CD4-positive, alpha-beta T cell treated with Interleukin-12 subunit alpha and Interleukin-12 subunit beta, for 1 hour (primary cell): ENCODE results near the gene DOCK11.
"Not testable (repeated sequence)": the region's sequence is repeated elsewhere in the genome, so short reads cannot be mapped to it uniquely, and the experiment has no call there.

Experiments
- DNase-seq: peaks from one replicate; pipeline ENCODE4 v3.0.0-alpha.2; 2020

DOCK11 gene

GRCh38 chrX:118495061-118495921, at the start of gene DOCK11:
Gene DOCK11, plus strand, starts transcription at chrX:118495815. Its CDS starts 157 bp downstream, at chrX:118495972.
- DNase-seq, result peak; percentile 87

DNA sequence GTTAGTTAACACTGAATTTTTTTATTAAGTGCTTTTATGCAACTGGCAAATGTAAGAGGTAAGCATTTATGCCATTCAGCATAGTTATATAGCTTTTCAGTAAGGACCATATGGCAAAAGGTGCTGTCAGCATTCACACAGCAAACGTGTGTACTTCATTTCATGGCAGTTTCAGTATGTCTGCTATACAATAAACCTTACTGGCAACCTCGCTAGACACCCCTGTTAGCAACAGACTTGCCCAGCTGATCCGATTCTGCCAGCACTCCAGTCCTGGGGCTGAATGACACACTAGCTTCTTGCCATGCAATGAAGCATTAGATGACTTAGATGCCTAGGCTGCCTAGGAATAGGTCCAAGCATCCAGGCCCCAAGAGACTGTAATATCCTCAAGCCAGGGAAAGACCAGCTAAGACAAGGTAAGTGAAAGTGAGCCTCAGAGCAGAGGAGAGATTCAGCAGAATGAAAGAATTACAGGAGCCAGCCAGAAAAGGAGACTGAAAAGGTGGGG, 47.3 kb upstream of the DOCK11 start:
- DNase-seq, result no peak

DNA sequence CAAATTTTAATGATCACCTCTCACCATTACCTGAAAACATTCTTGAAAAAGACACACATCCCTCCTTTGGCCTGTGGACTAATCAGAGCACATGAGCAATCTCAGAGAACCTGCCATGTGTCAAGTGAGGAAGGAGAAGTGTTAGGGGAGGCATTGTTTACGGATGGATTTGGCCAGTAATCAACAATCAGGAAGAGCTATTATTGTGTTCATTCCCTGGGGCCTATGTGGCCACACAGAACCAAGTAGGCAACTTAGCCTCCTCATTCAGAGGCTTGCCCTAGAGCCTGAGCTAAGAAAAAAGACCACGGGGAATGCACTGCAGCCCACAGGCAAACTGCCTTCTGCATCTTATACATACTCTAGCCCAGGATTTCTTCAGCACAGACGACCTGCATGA, 40.6 kb upstream of the DOCK11 start:
- no peak for DNase-seq

- peak; percentile 48 for DNase-seq
Measured at GRCh38 chrX:118459494-118459893, 36.1 kb upstream of the DOCK11 start.

DNA sequence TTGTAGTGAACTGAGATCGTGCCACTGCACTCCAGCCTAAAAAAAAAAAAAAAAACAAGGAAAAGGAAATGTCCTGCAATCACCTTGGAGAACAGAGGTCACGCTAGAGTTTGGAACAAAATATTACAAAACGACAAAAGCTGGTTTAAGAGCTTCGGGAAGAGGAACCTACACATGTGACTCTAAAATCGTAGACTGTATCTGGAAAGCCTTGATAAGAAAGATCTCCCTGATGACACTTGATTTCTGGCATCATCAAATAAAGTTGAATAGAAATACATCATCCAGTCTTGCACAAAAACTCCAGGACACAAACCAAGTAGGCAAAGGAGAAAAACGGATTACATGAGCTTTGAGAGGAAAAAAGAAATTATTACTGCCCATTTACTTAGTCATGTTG, 31.1 kb upstream of the DOCK11 start:
- DNase-seq, result no peak

- DNase-seq, result no peak
Measured at GRCh38 chrX:118468122-118468521, 27.5 kb upstream of the DOCK11 start.

DNA sequence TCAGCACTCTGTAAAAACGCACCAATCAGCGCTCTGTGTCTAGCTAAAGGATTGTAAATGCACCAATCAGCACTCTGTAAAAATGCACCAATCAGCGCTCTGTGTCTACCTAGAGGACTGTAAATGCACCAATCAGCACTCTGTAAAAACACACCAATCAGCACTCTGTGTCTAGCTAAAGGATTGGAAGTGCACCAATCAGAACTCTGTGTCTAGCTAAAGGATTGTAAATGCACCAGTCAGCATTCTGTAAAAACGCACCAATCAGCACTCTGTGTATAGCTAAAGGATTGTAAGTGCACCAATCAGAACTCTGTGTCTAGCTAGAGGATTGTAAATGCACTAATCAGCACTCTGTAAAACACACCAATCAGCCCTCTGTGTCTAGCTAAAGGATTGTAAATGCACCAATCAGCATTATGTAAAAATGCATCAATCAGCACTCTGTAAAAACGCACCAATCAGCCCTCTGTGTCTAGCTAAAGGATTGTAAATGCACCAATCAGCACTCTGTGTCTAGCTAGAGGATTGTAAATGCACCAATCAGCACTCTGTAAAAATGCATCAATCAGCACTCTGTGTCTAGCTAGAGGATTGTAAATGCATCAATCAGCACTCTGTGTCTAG, 24.8 kb upstream of the DOCK11 start:
- not testable (repeated sequence) for DNase-seq

DNA sequence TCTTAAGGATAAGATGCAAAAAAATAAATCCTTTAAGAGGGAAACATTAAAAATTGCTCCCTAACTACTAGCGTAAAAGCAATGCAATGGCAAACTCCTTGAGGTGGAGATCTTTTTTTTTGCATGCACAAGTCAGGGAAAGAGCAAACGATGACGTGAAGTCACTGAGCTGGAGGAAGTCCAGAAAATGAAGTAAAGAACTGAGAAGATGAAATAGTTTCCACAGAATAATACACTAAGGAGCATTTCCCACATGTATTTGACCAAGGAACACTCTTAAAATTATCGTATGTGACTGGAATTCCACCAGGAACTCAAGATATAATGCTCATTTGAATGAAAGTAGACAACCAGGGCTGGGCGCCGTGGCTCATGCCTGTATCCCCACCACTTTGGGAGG, 21.0 kb upstream of the DOCK11 start:
- no peak for DNase-seq

DNA sequence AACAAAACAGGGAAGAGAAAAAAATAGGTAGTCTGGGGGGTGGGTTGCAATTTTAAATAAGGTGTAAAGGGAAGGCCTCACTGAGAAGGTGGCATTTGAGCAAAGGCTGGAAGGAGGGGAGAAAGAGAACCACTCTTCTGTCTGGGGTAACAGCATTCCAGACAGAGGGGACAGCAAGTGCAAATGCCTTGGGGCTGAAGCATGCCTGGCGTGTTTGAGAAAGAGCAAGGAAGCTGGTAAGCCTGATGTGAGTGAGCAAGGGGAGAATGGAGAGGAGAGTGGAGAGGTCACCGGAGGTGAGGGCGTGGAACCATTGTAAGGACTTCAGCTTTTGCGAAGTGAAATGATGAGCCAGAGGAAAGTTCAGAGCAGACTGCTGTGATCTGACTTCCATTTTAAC, 19.7 kb upstream of the DOCK11 start:
- DNase-seq, result no peak

DNA sequence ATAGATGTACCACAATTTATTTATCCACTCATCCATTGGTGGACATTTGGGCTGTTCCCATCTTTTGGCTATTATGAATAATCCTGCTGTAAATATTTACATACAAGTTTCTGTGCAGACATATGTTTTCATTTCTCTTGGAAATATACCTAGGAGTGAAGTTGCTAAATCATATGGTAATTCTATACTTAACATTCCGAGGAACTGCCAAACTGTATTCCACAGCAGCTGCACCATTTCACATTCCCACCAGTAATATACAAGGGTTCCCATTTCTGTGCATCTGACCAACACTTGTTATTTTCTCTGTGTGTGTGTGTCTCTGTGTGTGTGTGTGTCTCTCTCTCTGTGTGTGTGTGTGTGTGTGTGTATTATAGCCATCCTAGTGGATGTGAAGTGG, 15.4 kb upstream of the DOCK11 start:
- no peak for DNase-seq

GRCh38 chrX:118482384-118482783, 13.2 kb upstream of the DOCK11 start:
- DNase-seq, result not testable (repeated sequence)

DNA sequence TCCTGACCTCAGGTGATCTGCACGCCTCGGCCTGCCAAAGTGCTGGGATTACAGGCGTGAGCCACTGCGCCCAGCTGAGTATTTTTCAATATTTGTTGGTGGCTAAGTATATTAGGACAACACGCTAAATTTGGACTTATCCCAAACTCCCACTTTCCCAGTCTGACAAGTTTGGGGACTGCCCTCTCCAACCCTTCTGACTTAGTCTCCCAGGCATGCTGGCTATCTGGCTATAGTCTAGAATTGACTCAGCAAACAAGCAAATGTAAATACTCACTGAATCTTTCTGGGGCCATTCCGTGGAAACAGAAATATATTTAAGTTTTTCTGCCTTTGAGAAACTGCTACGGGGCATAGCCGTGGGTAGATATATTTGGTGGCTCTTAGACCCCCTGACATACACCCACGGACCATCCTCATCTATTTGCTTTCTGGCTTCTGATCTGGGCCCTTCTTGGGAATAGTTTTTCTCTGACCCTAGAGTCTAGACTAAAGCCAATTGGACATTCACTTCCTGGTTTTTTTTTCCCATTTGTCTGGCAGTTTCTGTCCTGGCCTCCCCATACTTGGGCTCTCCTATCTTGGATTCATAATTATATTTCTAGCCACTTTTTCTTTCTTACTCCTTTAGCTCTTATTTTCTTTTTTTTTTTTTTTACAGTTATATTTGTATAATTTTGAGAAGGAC, 11.3 kb upstream of the DOCK11 start:
- no peak for DNase-seq

DNA sequence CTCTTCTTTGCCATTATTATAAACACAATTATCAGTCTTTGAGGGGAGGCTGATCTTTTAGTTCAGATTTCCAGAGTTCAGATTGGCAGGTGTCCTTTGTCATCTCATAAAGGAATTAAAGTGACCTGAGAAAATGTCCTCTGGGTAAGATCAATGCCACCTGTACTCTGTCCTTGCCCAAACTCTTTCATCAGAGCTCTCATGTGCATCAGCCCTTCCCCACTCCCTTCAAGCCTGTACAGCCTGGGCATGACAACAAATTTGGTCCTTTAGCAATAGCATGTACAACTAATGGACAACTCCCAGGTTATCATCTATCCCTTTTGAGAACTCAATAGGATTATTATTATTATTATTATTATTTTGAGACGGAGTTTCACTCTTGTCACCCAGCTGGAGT, 8.9 kb upstream of the DOCK11 start:
- not testable (repeated sequence) for DNase-seq

- DNase-seq, result no peak
Measured at GRCh38 chrX:118493016-118493415, 2.6 kb upstream of the DOCK11 start.

DNA sequence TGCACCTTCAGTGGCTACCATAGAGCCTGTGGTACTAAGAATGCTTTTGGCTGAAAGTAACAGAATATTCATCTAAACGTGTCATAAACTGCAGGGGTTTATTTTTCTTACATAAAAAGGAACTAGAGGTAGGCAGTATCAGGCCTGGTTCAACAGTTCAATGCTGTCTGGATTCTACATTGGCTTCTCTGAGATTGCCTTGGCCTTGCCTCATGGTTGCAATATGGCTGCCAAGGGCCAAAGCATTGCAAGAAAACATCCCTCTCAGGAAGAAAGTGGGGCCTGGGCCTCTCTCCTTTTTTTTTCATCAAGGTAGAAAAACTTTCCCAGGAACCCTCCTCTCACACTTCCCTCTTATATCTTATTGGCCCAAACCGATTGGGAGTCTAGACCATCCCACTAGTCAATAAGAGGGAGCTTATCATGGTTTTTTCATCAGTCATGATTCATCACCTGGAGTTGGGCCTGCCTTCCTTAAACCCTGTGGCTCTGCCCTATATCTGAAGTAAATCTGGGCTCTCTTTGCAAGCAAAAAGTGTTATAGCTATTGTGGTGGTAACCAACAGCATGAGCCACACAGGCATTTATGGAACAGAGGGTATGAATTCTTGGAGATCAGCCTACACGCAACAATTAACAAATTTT, 1.8 kb upstream of the DOCK11 start:
- DNase-seq, result no peak

DNA sequence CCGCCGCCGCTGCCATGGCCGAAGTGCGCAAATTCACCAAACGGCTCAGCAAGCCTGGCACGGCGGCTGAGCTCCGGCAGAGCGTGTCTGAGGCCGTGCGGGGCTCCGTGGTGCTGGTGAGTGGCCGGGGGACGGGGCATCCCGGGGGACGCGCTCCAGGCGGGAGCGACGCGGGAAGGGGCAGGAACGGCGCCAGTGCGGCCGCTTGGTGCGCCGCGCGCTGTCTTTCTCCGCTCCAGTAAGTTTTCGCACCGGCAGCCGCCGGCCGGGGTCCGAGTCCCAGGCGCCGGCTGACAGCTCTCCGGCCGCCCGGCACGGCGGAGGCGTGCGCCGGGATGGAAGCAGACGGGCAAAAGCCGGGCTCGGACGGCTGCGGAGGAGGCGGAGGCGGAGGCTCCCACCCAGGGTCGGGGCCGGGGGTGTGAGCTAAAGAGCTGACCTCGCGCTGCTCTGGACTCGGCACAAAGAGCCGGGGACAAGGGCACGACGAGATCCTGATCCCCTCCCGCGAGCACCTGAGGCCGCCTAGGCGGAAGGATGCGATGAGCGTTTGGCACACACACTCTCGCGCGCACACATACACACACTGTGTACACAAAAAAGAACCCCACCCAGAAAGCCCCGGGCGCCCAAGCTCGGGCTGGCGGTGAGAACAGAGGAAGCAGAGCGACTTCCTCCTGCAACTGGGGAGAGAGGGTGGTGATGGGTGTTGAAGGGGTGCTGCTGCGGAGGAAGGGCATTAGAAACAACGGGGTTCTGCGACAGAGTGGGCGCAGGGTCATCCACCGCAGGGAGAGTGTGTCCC, 545 bp downstream of the DOCK11 start:
- peak; percentile 85 for DNase-seq

GRCh38 chrX:118496763-118497079, 1.1 kb downstream of the DOCK11 start:
- no peak for DNase-seq

- DNase-seq, result peak; percentile 55
Measured at GRCh38 chrX:118497180-118497818, 1.7 kb downstream of the DOCK11 start.

- DNase-seq, result no peak
Measured at GRCh38 chrX:118498351-118498750, 2.7 kb downstream of the DOCK11 start.

GRCh38 chrX:118498755-118499154, 3.1 kb downstream of the DOCK11 start:
- DNase-seq, result no peak

DNA sequence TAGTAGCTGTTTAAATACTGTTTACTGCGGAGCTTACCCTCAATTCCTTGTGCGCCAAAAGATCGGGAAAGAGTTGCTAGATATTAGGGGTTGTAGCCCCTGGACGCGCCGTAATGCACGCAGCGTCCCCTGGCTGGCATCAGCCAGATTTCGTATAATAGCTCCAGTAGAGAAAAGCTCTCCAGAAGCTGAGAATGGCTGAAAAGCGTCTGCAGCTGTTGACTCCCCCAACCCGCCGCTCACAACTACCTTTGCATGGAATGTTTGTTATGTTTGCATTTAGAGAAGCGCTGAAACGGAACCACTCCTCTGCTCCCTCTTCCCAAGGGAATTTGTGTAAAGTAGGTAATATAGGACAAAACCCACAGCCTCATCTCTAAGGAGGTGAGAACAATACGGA, 3.7 kb downstream of the DOCK11 start:
- DNase-seq, result no peak
